HCT116 (cell line): ENCODE results near the gene MARCHF7. TPM values are rescaled to one million over a fixed set of nuclear protein-coding genes. Genes with fewer than 3 reads are reported as not detected.
"Not testable (repeated sequence)": the region's sequence is repeated elsewhere in the genome, so short reads cannot be mapped to it uniquely, and the experiment has no call there.

ENCODE experiments used
- ATAC-seq: fragments of 200-7000 bp; cut with Tn5 transposase; 2 replicates; pipeline ENCODE4 v1.9.1; 2020; ENCODE audit warnings: mild to moderate bottlenecking, moderate library complexity
- BruUV-seq: library from RNA; stranded (reverse); fragments of 400-500 nt; replicated peaks from 2 replicates; lab custom pipeline; 2021; lab: Mats Ljungman, UMichigan
- CTCF ChIA-PET: fragments of 300-600 bp; sonication (Branson Sonifier 250); formaldehyde crosslinking; loops from one replicate; lab custom pipeline; 2021; ENCODE audit warnings: antibody characterized with exemption; lab: Charles Lee
- POLR2A ChIA-PET: fragments of 300-600, 350-600 bp; sonication (Branson Sonifier 250); formaldehyde crosslinking; loops from one replicate; lab custom pipeline; 2021; ENCODE audit warnings: antibody characterized with exemption; lab: Charles Lee
- RAD21 ChIA-PET, 2 experiments: fragments of 300-600 bp; sonication (Branson Sonifier 250); formaldehyde crosslinking; loops; one replicate each; lab custom pipeline; 2023; ENCODE audit warnings: low total read pairs in 2 of 2; ENCODE audit not compliant: uncharacterized antibody in 2 of 2, unreplicated experiment in 2 of 2, low non-redundant PET in 1 of 2; lab: Charles Lee
- DNase-seq: peaks from one replicate; pipeline ENCODE4 v3.0.0-alpha.2; 2010; ENCODE audit warnings: low read depth, low spot score
- H2AFZ ChIP-seq: fragments of 200-600 bp; shearing (Covaris generic), sonication (generic); 2 replicates; pipeline ENCODE4 v1.6.1; 2017; ENCODE audit warnings: low read depth, mixed run types, mixed read lengths, antibody characterized with exemption, low read length; ENCODE audit not compliant: poor library complexity, severe bottlenecking
- H3K27ac ChIP-seq: 2 replicates; pipeline ENCODE4 v1.5.1; 2012; ENCODE audit warnings: low read depth, low read length
- H3K27me3 ChIP-seq: fragments of 200-600 bp; sonication (generic); 2 replicates; pipeline ENCODE4 v1.6.1; 2016; ENCODE audit warnings: mixed run types, low read length, mixed read lengths; ENCODE audit not compliant: insufficient read depth
- H3K36me3 ChIP-seq, 2 experiments: fragments of 200-500 bp in 1 of 2; fragments of 200-600 bp in 1 of 2; sonication (Bioruptor generic) in 1 of 2; sonication (generic) in 1 of 2; 2 replicates each; pipeline versions ENCODE4 v1.5.1 to v1.6.1; 2014 to 2016; ENCODE audit warnings: low read length in 2 of 2, inconsistent platforms in 1 of 2, mixed read lengths in 1 of 2, mixed run types in 1 of 2; ENCODE audit not compliant: insufficient read depth in 2 of 2, control insufficient read depth in 1 of 2
- H3K4me1 ChIP-seq, 2 experiments: fragments of 200-600 bp in 1 of 2; sonication (generic) in 1 of 2; 2 replicates each; pipeline versions ENCODE4 v1.5.1 to v1.6.1; 2012 to 2017; ENCODE audit warnings: low read length in 2 of 2, inconsistent platforms in 1 of 2, mild to moderate bottlenecking in 1 of 2, mixed read lengths in 1 of 2, mixed run types in 1 of 2, moderate library complexity in 1 of 2; ENCODE audit not compliant: insufficient read depth in 2 of 2, control insufficient read depth in 1 of 2
- H3K4me2 ChIP-seq: fragments of 200-600 bp; sonication (generic); 2 replicates; pipeline ENCODE4 v1.6.1; 2017; ENCODE audit warnings: mixed run types, low read length, mixed read lengths
- H3K4me3 ChIP-seq, 2 experiments: fragments of 200-600 bp in 1 of 2; sonication (generic) in 1 of 2; replicated peaks in 1 of 2; 2 replicates each; pipeline ENCODE4 v1.5.1; 2011 to 2016; ENCODE audit warnings: low read length in 2 of 2, control low read depth in 1 of 2, low read depth in 1 of 2, mild to moderate bottlenecking in 1 of 2, mixed read lengths in 1 of 2, mixed run types in 1 of 2
- H3K79me2 ChIP-seq: fragments of 200-600 bp; sonication (generic); 2 replicates; pipeline ENCODE4 v1.6.1; 2017; ENCODE audit warnings: mild to moderate bottlenecking, mixed run types, low read length, moderate library complexity, mixed read lengths; ENCODE audit not compliant: insufficient read depth
- H3K9ac ChIP-seq: fragments of 200-600 bp; sonication (generic); 2 replicates; pipeline ENCODE4 v1.6.1; 2016; ENCODE audit warnings: low read length, mixed read lengths
- H3K9me2 ChIP-seq: fragments of 200-600 bp; sonication (generic), shearing (Covaris generic); 2 replicates; pipeline ENCODE4 v1.6.1; 2017; ENCODE audit warnings: mixed run types, mild to moderate bottlenecking, moderate library complexity; ENCODE audit not compliant: insufficient read depth
- H3K9me3 ChIP-seq, 2 experiments: fragments of 200-500 bp in 1 of 2; fragments of 200-600 bp in 1 of 2; sonication (Bioruptor generic) in 1 of 2; sonication (generic) in 1 of 2; 2 replicates each; pipeline ENCODE4 v1.6.1; 2014 to 2017; ENCODE audit warnings: low read length in 2 of 2, mixed read lengths in 2 of 2, inconsistent platforms in 1 of 2, low read depth in 1 of 2, mild to moderate bottlenecking in 1 of 2, mixed run types in 1 of 2, moderate library complexity in 1 of 2; ENCODE audit not compliant: control insufficient read depth in 1 of 2, insufficient read depth in 1 of 2
- H4K20me1 ChIP-seq: fragments of 200-600 bp; sonication (generic), shearing (Covaris generic); 2 replicates; pipeline ENCODE4 v1.6.1; 2017; ENCODE audit warnings: mixed run types, mild to moderate bottlenecking, moderate library complexity; ENCODE audit not compliant: insufficient read depth
- EZH2phosphoT487 ChIP-seq: fragments of 200-600 bp; IDR thresholded peaks from 2 replicates; pipeline ENCODE4 v1.6.1; 2018; ENCODE audit warnings: antibody characterized with exemption, borderline replicate concordance
- MAX ChIP-seq: IDR thresholded peaks from 2 replicates; pipeline ENCODE4 v1.6.1; 2012
- RAD21 ChIP-seq: IDR thresholded peaks from 2 replicates; pipeline ENCODE4 v1.6.1; 2012; ENCODE audit warnings: low read depth, mild to moderate bottlenecking
- SIN3A ChIP-seq: IDR thresholded peaks from 2 replicates; pipeline ENCODE4 v1.6.1; 2012; ENCODE audit warnings: low read depth
- ZFX ChIP-seq: fragments of 450-650 bp; IDR thresholded peaks from 2 replicates; pipeline ENCODE4 v1.6.1; 2017
- intact Hi-C: fragments of 100-400 bp; cut with micrococcal nuclease; formaldehyde crosslinking; loops from 2 replicates; pipeline ENCODE4 v1.10.0; 2022
- total RNA-seq: library from RNA; stranded (reverse); gene quantifications from one replicate; pipeline ENCODE4 v1.2.1, GENCODE V29; 2021; ENCODE audit not compliant: unreplicated experiment
- TF ChIP-seq, protein P1 (sequence below), 3 experiments: fragments of 200-600 bp in 1 of 3; sonication (generic) in 1 of 3; IDR thresholded peaks in 2 of 3; conservative IDR thresholded peaks in 1 of 3; 2 replicates each; pipeline ENCODE4 v1.5.1; 2012 to 2017; ENCODE audit warnings: low read depth in 2 of 3, low read length in 2 of 3, antibody characterized with exemption in 1 of 3, borderline replicate concordance in 1 of 3, control low read depth in 1 of 3, mild to moderate bottlenecking in 1 of 3, mixed read lengths in 1 of 3, mixed run types in 1 of 3, moderate library complexity in 1 of 3; ENCODE audit not compliant: insufficient read depth in 1 of 3

Gene MARCHF7
- total RNA-seq, 1 experiment from 2014 or later = 65.9 TPM

GRCh38 chr2:159720676-159721075 lies 8.4 kb downstream of the MARCHF7 start:
- H3K9me2 ChIP-seq = no peaks in the 10 kb centered on the region
- DNase-seq (no peak), ATAC-seq (no peak)
- peaks cover 56% of the 10 kb centered on the region; the same call in 1 of the 2 replicates for H4K20me1 ChIP-seq
- H3K79me2 ChIP-seq = peaks cover 100% of the 10 kb centered on the region
- ChIA-PET CTCF (no interaction called here), RAD21 (no interaction called here), POLR2A (interaction anchor here (2.2 kb wide), 1 partner anchor 8 kb away, joined by 6 read pairs; the partner anchor contains the start of gene MARCHF7)
- no peaks in the 10 kb centered on the region for H3K4me1 ChIP-seq
- no peak overlapping the region for H3K4me2 ChIP-seq
- no peak overlapping the region for H3K27ac ChIP-seq
- TF ChIP-seq MAX = no peak
- TF ChIP-seq, protein P1, sequence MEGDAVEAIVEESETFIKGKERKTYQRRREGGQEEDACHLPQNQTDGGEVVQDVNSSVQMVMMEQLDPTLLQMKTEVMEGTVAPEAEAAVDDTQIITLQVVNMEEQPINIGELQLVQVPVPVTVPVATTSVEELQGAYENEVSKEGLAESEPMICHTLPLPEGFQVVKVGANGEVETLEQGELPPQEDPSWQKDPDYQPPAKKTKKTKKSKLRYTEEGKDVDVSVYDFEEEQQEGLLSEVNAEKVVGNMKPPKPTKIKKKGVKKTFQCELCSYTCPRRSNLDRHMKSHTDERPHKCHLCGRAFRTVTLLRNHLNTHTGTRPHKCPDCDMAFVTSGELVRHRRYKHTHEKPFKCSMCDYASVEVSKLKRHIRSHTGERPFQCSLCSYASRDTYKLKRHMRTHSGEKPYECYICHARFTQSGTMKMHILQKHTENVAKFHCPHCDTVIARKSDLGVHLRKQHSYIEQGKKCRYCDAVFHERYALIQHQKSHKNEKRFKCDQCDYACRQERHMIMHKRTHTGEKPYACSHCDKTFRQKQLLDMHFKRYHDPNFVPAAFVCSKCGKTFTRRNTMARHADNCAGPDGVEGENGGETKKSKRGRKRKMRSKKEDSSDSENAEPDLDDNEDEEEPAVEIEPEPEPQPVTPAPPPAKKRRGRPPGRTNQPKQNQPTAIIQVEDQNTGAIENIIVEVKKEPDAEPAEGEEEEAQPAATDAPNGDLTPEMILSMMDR (IDR thresholded peaks at IDR 0.05 in 2 of 3, conservative IDR thresholded peaks at IDR 0.05 in 1 of 3; ENCODE audit: borderline replicate concordance in 1 of 3, insufficient read depth in 1 of 3, low read depth in 2 of 3, low read length in 2 of 3) = no peak
- H3K9me3 ChIP-seq = no peaks in the 10 kb centered on the region
- H3K9ac ChIP-seq = no peak overlapping the region
- H3K27me3 ChIP-seq = no peaks in the 10 kb centered on the region
- no TSS peak for BruUV-seq
- no peak overlapping the region for H2AFZ ChIP-seq
- peaks cover 14 to 31% of the 10 kb centered on the region in 2 experiments; a peak in 3 of 4 replicates for H3K36me3 ChIP-seq
- intact Hi-C loops = no loop called here
- no peak overlapping the region for H3K4me3 ChIP-seq

- CTCF ChIA-PET = no interaction called here
- Histone ChIP-seq H3K9me2 (no peaks in the 10 kb centered on the region), H3K4me1 (no peaks in the 10 kb centered on the region), H3K27me3 (no peaks in the 10 kb centered on the region), H3K79me2 (peaks cover 100% of the 10 kb centered on the region), H3K36me3 (peaks cover 8 to 18% of the 10 kb centered on the region in 2 experiments; a peak in 3 of 4 replicates), H4K20me1 (peaks cover 60% of the 10 kb centered on the region; the same call in 1 of the 2 replicates), H2AFZ (no peak overlapping the region), H3K9ac (no peak overlapping the region), H3K27ac (no peak overlapping the region), H3K4me3 (no peak overlapping the region), H3K4me2 (no peak overlapping the region), H3K9me3 (no peaks in the 10 kb centered on the region)
- ATAC-seq (no peak), DNase-seq (no peak)
- POLR2A ChIA-PET = no interaction called here
- RAD21 ChIA-PET = no interaction called here
- intact Hi-C loops = no loop called here
- TF ChIP-seq EZH2phosphoT487 (no peak), RAD21 (no peak), SIN3A (no peak), ZFX (no peak)
- no TSS peak for BruUV-seq
Measured at GRCh38 chr2:159722580-159722979, 10.3 kb downstream of the MARCHF7 start.

DNA sequence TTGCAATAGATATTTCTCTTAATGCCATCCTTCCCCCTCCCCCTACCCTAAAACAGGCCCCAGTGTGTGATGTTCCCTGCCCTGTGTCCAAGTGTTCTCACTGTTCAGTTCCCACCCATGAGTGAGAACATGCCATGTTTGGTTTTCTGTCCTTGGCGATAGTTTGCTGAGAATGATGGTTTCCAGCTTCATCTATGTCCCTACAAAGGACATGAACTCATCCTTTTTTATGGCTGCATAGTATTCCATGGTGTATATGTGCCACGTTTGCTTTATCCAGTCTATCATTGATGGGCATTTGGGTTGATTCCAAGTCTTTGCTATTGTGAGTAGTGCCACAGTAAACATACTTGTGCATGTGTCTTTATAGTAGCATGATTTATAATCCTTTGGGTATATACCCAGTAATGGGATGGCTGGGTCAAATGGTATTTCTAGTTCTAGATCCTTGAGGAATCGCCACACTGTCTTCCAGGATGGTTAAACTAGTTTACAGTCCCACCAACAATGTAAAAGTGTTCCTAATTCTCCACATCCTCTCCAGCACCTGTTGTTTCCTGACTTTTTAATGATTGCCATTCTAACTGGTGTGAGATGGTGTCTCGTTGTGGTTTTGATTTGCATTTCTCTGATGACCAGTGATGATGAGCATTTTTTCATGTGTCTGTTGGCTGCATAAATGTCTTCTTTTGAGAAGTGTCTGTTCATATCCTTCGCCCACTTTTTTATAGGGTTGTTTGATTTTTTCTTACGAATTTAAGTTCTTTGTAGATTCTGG lies 12.7 kb downstream of the MARCHF7 start:
- H3K4me3 ChIP-seq, H3K9me3 ChIP-seq, RAD21 ChIA-PET, POLR2A ChIA-PET, DNase-seq, H3K27ac ChIP-seq, ATAC-seq, H3K4me2 ChIP-seq, H3K4me1 ChIP-seq, H3K9ac ChIP-seq, H2AFZ ChIP-seq, BruUV-seq, CTCF ChIA-PET, H3K9me2 ChIP-seq, intact Hi-C loops, H3K27me3 ChIP-seq: not testable (repeated sequence)
- H4K20me1 ChIP-seq = peaks cover 61% of the 10 kb centered on the region; the same call in 1 of the 2 replicates
- peaks cover 1 to 11% of the 10 kb centered on the region in 2 experiments; a peak in 2 of 4 replicates for H3K36me3 ChIP-seq
- peaks cover 100% of the 10 kb centered on the region for H3K79me2 ChIP-seq
